Progenitor cell of endocrine pancreas (in vitro differentiated cells): Measurements from ENCODE around the gene ABCC6. TPM values are rescaled to one million over a fixed set of nuclear protein-coding genes. Genes with fewer than 3 reads are reported as not detected.
"Not testable (repeated sequence)": the region's sequence is repeated elsewhere in the genome, so short reads cannot be mapped to it uniquely, and the experiment has no call there.

ENCODE experiments used
- DNase-seq: peaks from one replicate; pipeline ENCODE4 v3.0.0; 2021; ENCODE audit warnings: low spot score; ENCODE audit not compliant: unreplicated experiment
- H3K27ac Mint-ChIP-seq: 2 replicates; pipeline ENCODE4 v1.8.0; 2021; ENCODE audit warnings: mild to moderate bottlenecking, moderate library complexity, mixed read lengths
- H3K27me3 Mint-ChIP-seq: 2 replicates; pipeline ENCODE4 v1.8.0; 2021; ENCODE audit warnings: mixed read lengths
- H3K36me3 Mint-ChIP-seq: 2 replicates; pipeline ENCODE4 v1.8.0; 2022; ENCODE audit warnings: mixed read lengths; ENCODE audit not compliant: insufficient read depth
- H3K4me1 Mint-ChIP-seq: 2 replicates; pipeline ENCODE4 v1.8.0; 2021; ENCODE audit warnings: low read depth, mixed read lengths
- H3K4me3 Mint-ChIP-seq: 2 replicates; pipeline ENCODE4 v1.8.0; 2021; ENCODE audit warnings: low read depth, mild to moderate bottlenecking, moderate library complexity, mixed read lengths
- H3K9me3 Mint-ChIP-seq: 2 replicates; pipeline ENCODE4 v1.8.0; 2021; ENCODE audit warnings: low read depth, mixed read lengths
- long read RNA-seq: library from polyadenylated mRNA; unstranded; transcript quantifications from one replicate; pipeline ENCODE4 v2.0.0, GENCODE V29; 2020
- total RNA-seq: library from RNA; stranded (reverse); gene quantifications from 2 replicates; pipeline ENCODE4 v1.2.1, GENCODE V29; 2021

The ABCC6 gene
- total RNA-seq, result 9.8 and 12.4 TPM in 2 replicates
- long read RNA-seq, partial matches to known transcripts, result 3 of 4 reads
- long read RNA-seq, other reads (novel, unspliced or antisense), result 0 of 4 reads

DNA sequence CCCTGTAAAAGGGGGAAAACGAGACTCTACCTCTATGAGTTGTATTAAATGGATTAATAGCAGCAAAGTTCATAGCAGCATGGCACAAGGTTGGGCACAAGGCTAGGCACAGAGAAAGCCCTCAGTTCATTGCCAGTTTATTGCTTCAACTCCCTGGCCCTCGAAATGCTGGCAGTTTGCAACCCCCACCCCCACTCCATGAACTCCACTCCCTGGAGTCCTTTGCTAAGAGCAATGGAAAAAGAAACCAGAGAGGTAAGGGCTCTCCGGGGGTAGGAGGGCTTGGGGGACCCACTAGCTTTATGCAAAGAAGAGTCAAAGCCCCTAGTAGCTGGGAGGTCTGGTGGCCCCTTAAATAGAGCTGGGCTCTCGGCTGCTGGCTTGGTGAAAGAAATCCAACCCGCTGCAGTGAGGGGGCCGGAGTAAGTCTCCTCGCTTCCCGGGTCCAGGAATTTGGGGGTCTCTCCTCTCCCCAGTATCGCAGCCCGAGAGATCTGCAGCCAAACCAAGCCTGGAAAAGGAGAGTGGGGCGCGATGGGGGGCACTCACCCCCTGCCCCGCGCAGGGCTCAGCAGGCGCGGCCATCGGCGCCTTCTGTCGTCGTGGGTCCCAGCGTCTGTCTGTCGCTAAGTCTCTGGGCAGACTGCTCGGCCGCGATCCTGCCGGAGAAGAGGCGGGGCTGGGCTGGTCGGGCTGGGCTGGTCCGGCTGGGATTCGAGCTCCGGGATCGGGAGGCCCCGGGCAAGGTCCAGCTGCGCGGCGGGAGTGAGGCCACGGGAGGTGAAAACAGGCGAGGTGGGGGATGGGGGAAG, at the start of gene ABCC6:
ABCC6 (minus strand) TSS at position 645 of the 812 bp plus-strand sequence; CDS start at position 585, 60 bp downstream.
- H3K4me3 Mint-ChIP-seq, result peak within 1 kb of the TSS; percentile 47
- H3K27ac Mint-ChIP-seq, H3K4me1 Mint-ChIP-seq, H3K9me3 Mint-ChIP-seq, DNase-seq, H3K27me3 Mint-ChIP-seq, H3K36me3 Mint-ChIP-seq: not testable (repeated sequence)

DNA sequence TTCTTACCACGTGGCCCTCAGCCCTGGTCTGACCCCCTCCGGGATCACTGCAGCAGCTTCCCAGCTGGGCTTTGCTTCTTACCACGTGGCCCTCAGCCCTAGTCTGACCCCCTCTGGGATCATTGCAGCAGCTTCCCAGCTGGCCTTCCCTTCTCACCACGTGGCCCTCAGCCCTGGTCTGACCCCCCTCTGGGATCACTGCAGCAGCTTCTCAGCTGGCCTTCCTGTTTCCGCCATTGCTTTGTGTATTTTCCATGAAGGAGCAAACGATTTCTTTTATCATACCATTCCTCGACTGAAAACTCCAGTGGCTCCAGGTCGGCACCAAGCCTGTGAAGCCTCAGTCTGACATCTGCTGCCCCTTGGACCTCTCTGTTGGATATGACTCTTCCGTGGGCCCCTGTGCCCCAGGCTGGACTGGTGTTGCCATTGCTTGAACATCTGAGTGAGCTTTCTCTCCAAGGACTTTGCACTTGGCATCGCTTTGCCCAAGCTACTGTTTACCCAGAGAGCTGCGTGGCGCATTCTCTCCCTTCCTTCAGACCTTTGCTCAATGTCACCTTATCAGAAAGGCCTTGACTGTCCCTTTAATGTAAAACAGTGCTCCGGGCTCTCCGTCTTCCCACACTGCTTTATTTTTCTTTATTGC, 49.4 kb upstream of the ABCC6 start:
- not testable (repeated sequence) for H3K36me3 Mint-ChIP-seq, H3K4me1 Mint-ChIP-seq, H3K4me3 Mint-ChIP-seq, DNase-seq, H3K27me3 Mint-ChIP-seq, H3K27ac Mint-ChIP-seq, H3K9me3 Mint-ChIP-seq

DNA sequence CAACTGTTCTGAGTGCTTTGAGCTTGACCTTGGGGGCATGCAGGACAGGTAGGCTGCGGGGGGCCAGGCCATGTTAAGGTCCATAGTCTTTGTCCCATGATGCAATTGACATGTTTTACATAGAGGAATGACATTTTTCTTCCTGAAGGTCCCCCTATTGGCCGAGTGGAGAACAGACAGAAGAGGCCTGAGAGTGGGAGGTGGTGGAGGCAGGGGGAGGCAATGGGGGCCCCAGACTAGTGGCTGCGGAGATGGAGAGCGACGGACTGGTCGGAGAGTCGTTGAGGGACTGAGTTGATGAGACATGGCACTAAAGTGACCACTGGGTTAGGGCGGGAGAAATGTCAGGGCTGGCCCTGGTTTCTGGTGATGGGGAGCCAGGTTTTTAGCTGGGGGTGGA, 48.4 kb upstream of the ABCC6 start:
- H3K36me3 Mint-ChIP-seq, H3K27ac Mint-ChIP-seq, DNase-seq: not testable (repeated sequence)

DNA sequence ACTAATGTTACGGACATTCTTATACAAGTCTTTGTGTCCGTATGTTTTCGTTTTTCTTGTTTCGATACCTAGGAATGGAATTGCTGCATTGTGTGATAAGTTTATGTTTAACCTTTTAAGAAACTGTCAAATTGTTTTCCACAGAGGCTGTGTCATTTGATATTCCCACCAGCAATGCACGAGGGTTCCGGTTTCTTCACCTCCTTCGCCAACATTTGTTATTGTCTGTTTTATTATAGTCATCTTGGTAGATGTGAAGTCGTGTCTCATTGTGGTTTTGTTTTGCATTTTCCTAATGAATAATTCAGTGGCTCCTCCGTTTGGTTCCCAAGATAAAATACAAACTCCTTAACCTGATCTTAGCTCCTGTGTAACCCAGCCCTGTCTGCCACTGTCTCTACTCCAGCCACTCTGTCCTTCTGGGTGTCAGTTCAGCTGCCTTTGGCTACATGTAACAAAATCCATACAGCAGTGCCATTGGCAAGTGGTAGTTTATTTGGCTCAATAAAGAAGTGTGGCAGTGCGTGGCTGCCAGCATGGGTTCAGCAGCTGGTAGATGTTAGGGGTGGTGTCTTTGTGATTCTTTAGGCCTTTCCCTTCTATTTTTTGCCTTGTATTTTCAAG, 45.0 kb upstream of the ABCC6 start:
- not testable (repeated sequence) for H3K27ac Mint-ChIP-seq, H3K4me1 Mint-ChIP-seq, H3K4me3 Mint-ChIP-seq, DNase-seq, H3K9me3 Mint-ChIP-seq, H3K36me3 Mint-ChIP-seq, H3K27me3 Mint-ChIP-seq

More for the DNA sequence above, 48.4 kb upstream of the ABCC6 start:
- H3K9me3 Mint-ChIP-seq, H3K27me3 Mint-ChIP-seq, H3K4me1 Mint-ChIP-seq, H3K4me3 Mint-ChIP-seq: not testable (repeated sequence)

DNA sequence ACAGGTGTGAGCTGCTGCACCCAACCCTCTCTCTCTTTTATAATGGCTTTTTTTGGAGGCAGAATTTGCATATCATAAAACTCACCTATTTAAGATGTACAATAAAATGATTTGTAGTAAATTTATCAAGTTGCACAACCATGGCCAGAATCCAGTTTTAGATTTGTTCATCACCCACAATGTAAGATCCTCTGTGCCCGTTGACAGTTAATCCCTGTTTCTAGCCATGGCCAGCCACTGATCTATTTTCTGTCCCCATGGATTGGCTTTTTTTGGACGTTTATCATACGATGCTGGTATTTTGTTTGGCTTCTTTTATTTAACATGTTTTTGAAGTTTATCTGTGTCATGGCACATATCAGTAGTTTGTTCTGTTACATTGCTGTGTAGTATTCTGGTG, 44.4 kb upstream of the ABCC6 start:
- H3K27me3 Mint-ChIP-seq, H3K36me3 Mint-ChIP-seq, H3K4me3 Mint-ChIP-seq, DNase-seq, H3K27ac Mint-ChIP-seq, H3K4me1 Mint-ChIP-seq, H3K9me3 Mint-ChIP-seq: not testable (repeated sequence)

DNA sequence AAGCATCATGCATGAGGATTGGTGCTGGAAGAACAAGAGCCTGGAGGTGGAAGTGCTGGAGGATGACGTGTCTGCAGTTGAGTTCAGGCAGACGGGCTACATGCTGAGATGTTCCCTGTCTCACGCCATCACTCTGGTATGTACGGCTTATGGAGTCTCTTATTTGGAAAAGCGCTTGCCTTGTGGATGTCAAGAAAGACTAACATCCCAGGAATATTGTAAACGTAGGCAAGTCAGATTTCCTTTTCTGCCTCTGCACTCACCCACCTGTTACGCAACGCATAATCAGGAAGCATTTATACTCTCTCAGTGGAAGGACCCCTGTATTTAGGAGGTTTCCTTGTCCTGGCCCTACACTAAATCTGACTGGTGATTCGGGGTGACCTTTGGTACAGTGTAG, 41.8 kb upstream of the ABCC6 start:
- DNase-seq, H3K27me3 Mint-ChIP-seq, H3K4me1 Mint-ChIP-seq, H3K9me3 Mint-ChIP-seq, H3K36me3 Mint-ChIP-seq, H3K27ac Mint-ChIP-seq, H3K4me3 Mint-ChIP-seq: not testable (repeated sequence)

DNA sequence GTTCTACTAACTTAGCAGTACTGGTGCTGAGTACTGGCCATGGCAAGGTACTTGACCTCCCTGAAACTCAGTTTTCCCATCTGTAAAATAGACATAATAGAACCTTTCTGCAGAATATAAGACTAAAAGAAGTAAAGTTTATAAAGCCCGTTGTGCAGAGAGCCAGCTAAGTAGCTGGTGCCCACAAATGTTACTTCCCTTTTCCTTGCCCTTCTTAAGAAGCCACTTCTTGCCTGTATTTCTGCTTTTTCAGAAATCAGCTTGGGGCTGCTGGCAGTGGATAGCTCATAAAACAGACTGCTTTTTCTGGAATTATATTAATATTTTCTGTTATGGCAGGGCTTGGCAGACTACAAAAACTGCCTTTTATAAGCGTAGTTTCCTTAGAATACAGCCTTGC, 40.7 kb upstream of the ABCC6 start:
- H3K36me3 Mint-ChIP-seq, H3K27ac Mint-ChIP-seq, DNase-seq, H3K9me3 Mint-ChIP-seq, H3K4me1 Mint-ChIP-seq, H3K27me3 Mint-ChIP-seq, H3K4me3 Mint-ChIP-seq: not testable (repeated sequence)

DNA sequence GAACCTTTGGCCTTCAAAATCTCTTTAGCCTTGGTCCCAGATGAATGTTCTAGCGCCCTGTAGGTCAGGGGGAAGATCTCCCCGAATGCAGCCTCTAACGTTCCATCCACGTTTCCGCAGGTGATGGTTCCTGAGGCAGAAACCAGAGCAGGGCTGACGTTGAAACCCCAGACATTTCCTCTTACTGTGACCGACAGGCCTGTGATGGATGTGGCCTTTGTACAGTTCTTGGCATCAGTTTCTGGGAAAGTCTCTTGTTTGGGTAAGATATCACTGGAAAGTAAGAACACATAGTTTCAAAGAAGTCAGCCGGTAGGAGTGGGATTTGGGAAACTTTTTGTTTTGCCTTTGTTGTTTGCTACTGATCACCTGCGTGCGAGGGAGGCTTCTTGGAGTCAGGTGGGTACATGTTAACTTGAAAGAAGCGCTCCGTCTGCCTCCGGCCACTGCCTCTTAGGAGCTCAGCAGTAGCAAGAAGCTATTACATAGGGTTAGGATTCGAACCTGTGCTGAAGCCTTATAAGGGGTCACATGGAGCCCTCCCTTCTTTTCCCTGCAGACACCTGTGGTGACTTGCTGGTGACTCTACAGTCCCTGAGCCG, 39.8 kb upstream of the ABCC6 start:
- not testable (repeated sequence) for H3K27me3 Mint-ChIP-seq, H3K27ac Mint-ChIP-seq, H3K9me3 Mint-ChIP-seq, H3K4me3 Mint-ChIP-seq, DNase-seq, H3K36me3 Mint-ChIP-seq, H3K4me1 Mint-ChIP-seq

DNA sequence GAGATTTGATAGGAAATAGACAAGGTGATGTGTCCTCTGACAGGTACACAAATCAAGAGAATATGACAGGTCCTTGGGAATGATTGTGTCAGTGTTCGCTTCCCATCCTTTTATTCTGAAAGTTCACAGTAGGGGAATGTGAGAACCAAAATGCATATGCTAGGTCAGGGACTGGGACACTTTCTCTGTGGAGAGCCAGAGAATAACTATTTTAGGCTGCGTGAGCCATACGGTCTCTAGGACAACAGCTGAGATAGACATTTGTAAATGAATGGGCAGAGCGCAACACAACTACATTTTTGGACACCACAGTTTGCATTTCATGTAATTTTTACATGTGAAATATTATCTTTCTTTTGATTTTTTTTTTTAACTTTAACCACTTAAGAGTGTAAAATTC, 36.7 kb upstream of the ABCC6 start:
- not testable (repeated sequence) for H3K27ac Mint-ChIP-seq, H3K4me3 Mint-ChIP-seq, H3K4me1 Mint-ChIP-seq, H3K9me3 Mint-ChIP-seq, DNase-seq, H3K36me3 Mint-ChIP-seq, H3K27me3 Mint-ChIP-seq

DNA sequence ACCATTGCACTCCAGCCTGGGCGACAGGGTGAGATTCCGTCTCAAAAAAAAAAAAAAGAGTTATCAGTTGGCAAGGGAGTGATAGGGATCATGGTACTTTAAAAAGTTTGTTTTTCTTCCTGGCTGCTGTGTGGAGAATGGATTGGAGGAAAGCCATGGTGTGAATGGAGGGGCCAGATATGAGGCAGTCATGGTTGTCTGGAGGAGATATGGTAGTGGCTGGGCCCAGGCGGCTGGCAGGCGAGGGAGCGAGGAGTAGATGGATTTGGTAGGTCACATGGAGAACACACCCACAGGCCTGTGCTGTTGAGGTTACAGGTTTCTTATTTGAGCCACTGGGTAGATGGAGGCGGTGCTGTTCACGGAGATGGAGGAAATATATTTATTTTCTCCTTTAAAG, 35.5 kb upstream of the ABCC6 start:
- not testable (repeated sequence) for DNase-seq, H3K9me3 Mint-ChIP-seq, H3K4me3 Mint-ChIP-seq, H3K36me3 Mint-ChIP-seq, H3K27me3 Mint-ChIP-seq, H3K4me1 Mint-ChIP-seq, H3K27ac Mint-ChIP-seq
